Trophoblast cell (in vitro differentiated cells and primary cell): Measurements from ENCODE around the gene IFNA16.
"Not testable (repeated sequence)": the region's sequence is repeated elsewhere in the genome, so short reads cannot be mapped to it uniquely, and the experiment has no call there.

Experiments
- DNase-seq, 2 donors: peaks; one replicate each; pipeline ENCODE4 v3.0.0-alpha.2; 2016
- H2AFZ ChIP-seq: 2 replicates; pipeline ENCODE4 v1.6.1; 2013; ENCODE audit warnings: low read length, moderate library complexity, mild to moderate bottlenecking; ENCODE audit not compliant: insufficient read depth, poor library complexity
- H2AK5ac ChIP-seq: 2 replicates; pipeline ENCODE4 v1.6.1; 2013; ENCODE audit warnings: mild to moderate bottlenecking, low read length
- H2BK120ac ChIP-seq: 2 replicates; pipeline ENCODE4 v1.6.1; 2013; ENCODE audit warnings: low read length, mild to moderate bottlenecking, moderate library complexity; ENCODE audit not compliant: insufficient read depth, poor library complexity
- H2BK12ac ChIP-seq: 2 replicates; pipeline ENCODE4 v1.6.1; 2013; ENCODE audit warnings: mild to moderate bottlenecking, low read length, moderate library complexity
- H2BK5ac ChIP-seq: 2 replicates; pipeline ENCODE4 v1.6.1; 2013; ENCODE audit warnings: low read length, low read depth, moderate library complexity, mild to moderate bottlenecking; ENCODE audit not compliant: poor library complexity
- H3K14ac ChIP-seq: 2 replicates; pipeline ENCODE4 v1.6.1; 2013; ENCODE audit warnings: mild to moderate bottlenecking, low read length
- H3K18ac ChIP-seq: 2 replicates; pipeline ENCODE4 v1.6.1; 2013; ENCODE audit warnings: mild to moderate bottlenecking, low read length
- H3K23ac ChIP-seq: 2 replicates; pipeline ENCODE4 v1.6.1; 2013; ENCODE audit warnings: low read length
- H3K27ac ChIP-seq: 2 replicates; pipeline ENCODE4 v1.5.1; 2013; ENCODE audit warnings: low read depth, mild to moderate bottlenecking, inconsistent platforms, low read length, moderate library complexity
- H3K27me3 ChIP-seq: 2 replicates; pipeline ENCODE4 v1.6.1; 2013; ENCODE audit warnings: inconsistent platforms, mild to moderate bottlenecking, low read length, moderate library complexity; ENCODE audit not compliant: insufficient read depth
- H3K36me3 ChIP-seq, 2 experiments: 1 replicate in 1 of 2; 2 replicates in 1 of 2; pipeline ENCODE4 v1.6.1; 2013; ENCODE audit warnings: low read length in 2 of 2, mild to moderate bottlenecking in 2 of 2, moderate library complexity in 1 of 2; ENCODE audit not compliant: insufficient read depth in 2 of 2, control insufficient read depth in 1 of 2
- H3K4ac ChIP-seq: 2 replicates; pipeline ENCODE4 v1.6.1; 2013; ENCODE audit warnings: low read depth, mild to moderate bottlenecking, low read length, moderate library complexity
- H3K4me1 ChIP-seq, 2 experiments: 1 replicate in 1 of 2; 2 replicates in 1 of 2; pipeline ENCODE4 v1.6.1; 2013; ENCODE audit warnings: low read length in 2 of 2, mild to moderate bottlenecking in 2 of 2, moderate library complexity in 1 of 2; ENCODE audit not compliant: insufficient read depth in 2 of 2, control insufficient read depth in 1 of 2
- H3K4me2 ChIP-seq: 2 replicates; pipeline ENCODE4 v1.6.1; 2013; ENCODE audit warnings: inconsistent platforms, mild to moderate bottlenecking, low read length, moderate library complexity
- H3K4me3 ChIP-seq: 2 replicates; pipeline ENCODE4 v1.5.1; 2013; ENCODE audit warnings: mild to moderate bottlenecking, low read depth, low read length, inconsistent platforms
- H3K79me1 ChIP-seq: one replicate; pipeline ENCODE4 v1.6.1; 2013; ENCODE audit warnings: low read length
- H3K79me2 ChIP-seq: 2 replicates; pipeline ENCODE4 v1.6.1; 2013; ENCODE audit warnings: low read length, mild to moderate bottlenecking; ENCODE audit not compliant: control insufficient read depth, insufficient read depth, poor library complexity
- H3K9ac ChIP-seq: 2 replicates; pipeline ENCODE4 v1.6.1; 2013; ENCODE audit warnings: mild to moderate bottlenecking, low read length
- H3K9me3 ChIP-seq: 2 replicates; pipeline ENCODE4 v1.6.1; 2013; ENCODE audit warnings: low read depth, mild to moderate bottlenecking, control low read depth, inconsistent platforms, low read length; ENCODE audit not compliant: insufficient read depth
- H4K12ac ChIP-seq: 2 replicates; pipeline ENCODE4 v1.6.1; 2013; ENCODE audit warnings: low read depth, mild to moderate bottlenecking, low read length, moderate library complexity
- H4K8ac ChIP-seq: 2 replicates; pipeline ENCODE4 v1.6.1; 2013; ENCODE audit warnings: low read depth, mild to moderate bottlenecking, low read length, moderate library complexity
- H4K91ac ChIP-seq: one replicate; pipeline ENCODE4 v1.6.1; 2013; ENCODE audit warnings: low read depth, mild to moderate bottlenecking, low read length, moderate library complexity
- WGBS: extraction: QIAGEN DNeasy Blood & Tissue Kit; methylation state at CpG from one replicate; pipeline ENCODE4 v1.1.7; 2013; ENCODE audit warnings: missing lambda C conversion rate; ENCODE audit not compliant: insufficient read length, insufficient coverage; ENCODE audit errors: extremely low coverage; 5-methylcytosine and 5-hydroxymethylcytosine counted together

Gene IFNA16

GRCh38 chr9:21228122-21228521 is 11.0 kb upstream of the IFNA16 start, which contains the start of gene IFNA17:
Gene IFNA17 (minus strand): TSS chr9:21228222. CDS start chr9:21228173, 49 bp downstream.
- no peak within 1 kb of the TSS for H4K8ac ChIP-seq
- no peak within 1 kb of the TSS for H3K18ac ChIP-seq
- H2BK5ac ChIP-seq = no peak within 1 kb of the TSS
- H3K9me3 ChIP-seq = peaks cover 1% of the 10 kb centered on the region
- H3K4me3 ChIP-seq = no peak within 1 kb of the TSS
- no peaks in the 10 kb centered on the region for H3K79me2 ChIP-seq
- H2BK12ac ChIP-seq = no peak within 1 kb of the TSS
- DNase-seq = no peak
- H4K12ac ChIP-seq = no peak within 1 kb of the TSS
- H3K4ac ChIP-seq = no peak within 1 kb of the TSS
- no peaks in the 10 kb centered on the region for H3K4me1 ChIP-seq
- no peak within 1 kb of the TSS for H2AK5ac ChIP-seq
- H3K14ac ChIP-seq = no peak within 1 kb of the TSS
- no peak within 1 kb of the TSS for H2BK120ac ChIP-seq
- H3K27me3 ChIP-seq = no peaks in the 10 kb centered on the region
- H3K23ac ChIP-seq = no peak within 1 kb of the TSS
- no peak within 1 kb of the TSS for H3K4me2 ChIP-seq
- no peak within 1 kb of the TSS for H3K9ac ChIP-seq
- H4K91ac ChIP-seq = no peak within 1 kb of the TSS
- H3K36me3 ChIP-seq = no peaks in the 10 kb centered on the region
- no peaks in the 10 kb centered on the region for H3K79me1 ChIP-seq
- no CpG with 5 or more reads among the region's 2 CpGs for WGBS
- no peak within 1 kb of the TSS for H2AFZ ChIP-seq
- no peak within 1 kb of the TSS for H3K27ac ChIP-seq

GRCh38 chr9:21213411-21214326 is 3.4 kb downstream of the IFNA16 start:
- not testable (repeated sequence) for H3K27me3 ChIP-seq, H2BK120ac ChIP-seq, H3K9ac ChIP-seq, H3K4me1 ChIP-seq, H3K23ac ChIP-seq, H3K18ac ChIP-seq, H2AK5ac ChIP-seq, H3K36me3 ChIP-seq, H3K9me3 ChIP-seq, H4K8ac ChIP-seq, H2AFZ ChIP-seq, H2BK12ac ChIP-seq, H4K91ac ChIP-seq, H3K4me2 ChIP-seq, H3K4me3 ChIP-seq, H3K79me1 ChIP-seq, H3K14ac ChIP-seq, H3K79me2 ChIP-seq, H3K4ac ChIP-seq, H4K12ac ChIP-seq, H3K27ac ChIP-seq, H2BK5ac ChIP-seq
- DNase-seq = peak in 1 of 2 donors; percentile 8
- WGBS = no CpG with 5 or more reads among the region's 5 CpGs

- not testable (repeated sequence) for DNase-seq, H2AK5ac ChIP-seq, H3K4me2 ChIP-seq, H4K8ac ChIP-seq, H4K91ac ChIP-seq, H3K27ac ChIP-seq, H3K23ac ChIP-seq, H2BK12ac ChIP-seq, H3K4ac ChIP-seq, H3K9ac ChIP-seq, H3K79me1 ChIP-seq, H3K18ac ChIP-seq, H3K9me3 ChIP-seq, H3K4me3 ChIP-seq, H3K36me3 ChIP-seq, H3K4me1 ChIP-seq, H2BK5ac ChIP-seq, H2BK120ac ChIP-seq, H3K27me3 ChIP-seq, H2AFZ ChIP-seq, H4K12ac ChIP-seq, H3K79me2 ChIP-seq, H3K14ac ChIP-seq
- WGBS = no CpG with 5 or more reads among the region's 2 CpGs
Measured at GRCh38 chr9:21212160-21212559, 5.0 kb downstream of the IFNA16 start.

GRCh38 chr9:21210782-21211181 is 6.3 kb downstream of the IFNA16 start:
- not testable (repeated sequence) for H3K4me2 ChIP-seq, DNase-seq

More at GRCh38 chr9:21210782-21211181, 6.3 kb downstream of the IFNA16 start:
- not testable (repeated sequence) for H3K4me1 ChIP-seq, H3K4me3 ChIP-seq, H3K23ac ChIP-seq, H2AFZ ChIP-seq, H2BK12ac ChIP-seq, H3K4ac ChIP-seq, H3K27me3 ChIP-seq, H3K9me3 ChIP-seq, H3K9ac ChIP-seq, H2BK5ac ChIP-seq, H3K27ac ChIP-seq, H3K14ac ChIP-seq, H2AK5ac ChIP-seq, H3K79me2 ChIP-seq, H4K12ac ChIP-seq, H4K91ac ChIP-seq, H4K8ac ChIP-seq, H2BK120ac ChIP-seq, H3K36me3 ChIP-seq, H3K18ac ChIP-seq, H3K79me1 ChIP-seq
- no CpG with 5 or more reads among the region's 2 CpGs for WGBS
